WTC11 (cell line): ENCODE data around the gene PLXND1. TPM values are rescaled to one million over a fixed set of nuclear protein-coding genes. Genes with fewer than 3 reads are reported as not detected.

Experiments
- ATAC-seq: fragments of 200-7000 bp; cut with Tn5 transposase; 2 replicates; pipeline ENCODE4 v1.10.0; 2021; ENCODE audit warnings: mild to moderate bottlenecking, moderate library complexity
- CTCF ChIA-PET: fragments of 300-600 bp; sonication (Branson Sonifier 250); formaldehyde crosslinking; loops from one replicate; lab custom pipeline; 2021; ENCODE audit warnings: antibody characterized with exemption; lab: Charles Lee
- POLR2A ChIA-PET: fragments of 350-600 bp; sonication (Branson Sonifier 250); formaldehyde crosslinking; loops from one replicate; lab custom pipeline; 2021; ENCODE audit warnings: antibody characterized with exemption; lab: Charles Lee
- DNase-seq: peaks from one replicate; pipeline ENCODE4 v3.0.0; 2021; ENCODE audit warnings: low spot score
- H3K27ac Mint-ChIP-seq: 2 replicates; pipeline ENCODE4 v1.8.0; 2021; ENCODE audit warnings: mixed read lengths
- H3K27me3 Mint-ChIP-seq: 2 replicates; pipeline ENCODE4 v1.8.0; 2021; ENCODE audit warnings: low read depth, mild to moderate bottlenecking, moderate library complexity, mixed read lengths
- H3K36me3 Mint-ChIP-seq: 2 replicates; pipeline ENCODE4 v1.8.0; 2021; ENCODE audit warnings: mixed read lengths
- H3K4me1 Mint-ChIP-seq: 2 replicates; pipeline ENCODE4 v1.8.0; 2022; ENCODE audit warnings: mixed read lengths
- H3K4me3 Mint-ChIP-seq: 2 replicates; pipeline ENCODE4 v1.8.0; 2021; ENCODE audit warnings: mild to moderate bottlenecking, moderate library complexity, mixed read lengths
- H3K9me3 Mint-ChIP-seq: 2 replicates; pipeline ENCODE4 v1.8.0; 2021; ENCODE audit warnings: mixed read lengths
- ARID4B ChIP-seq: sonication (generic); formaldehyde crosslinking; IDR thresholded peaks from 2 replicates; pipeline ENCODE4 v1.8.0; 2023; ENCODE audit warnings: missing genetic modification reagents, mild to moderate bottlenecking, borderline replicate concordance
- ATF1 ChIP-seq: sonication (generic); formaldehyde crosslinking; IDR thresholded peaks from 2 replicates; pipeline ENCODE4 v1.8.1; 2023; ENCODE audit warnings: mild to moderate bottlenecking, moderate library complexity, missing genetic modification reagents
- CREB1 ChIP-seq: sonication (generic); formaldehyde crosslinking; IDR thresholded peaks from 2 replicates; pipeline ENCODE4 v1.8.0; 2023; ENCODE audit warnings: mild to moderate bottlenecking, missing genetic modification reagents
- CREM ChIP-seq: sonication (generic); formaldehyde crosslinking; IDR thresholded peaks from 2 replicates; pipeline ENCODE4 v1.8.1; 2022; ENCODE audit warnings: mild to moderate bottlenecking, missing genetic modification reagents, moderate library complexity
- E2F1 ChIP-seq: sonication (generic); formaldehyde crosslinking; IDR thresholded peaks from 2 replicates; pipeline ENCODE4 v1.8.0; 2022; ENCODE audit warnings: mild to moderate bottlenecking, missing genetic modification reagents
- E2F5 ChIP-seq: sonication (generic); formaldehyde crosslinking; IDR thresholded peaks from 2 replicates; pipeline ENCODE4 v1.8.1; 2022; ENCODE audit warnings: mild to moderate bottlenecking, moderate library complexity, missing genetic modification reagents
- EMX1 ChIP-seq: fragments of 250-450 bp; sonication (Bioruptor Pico); IDR thresholded peaks from 2 replicates; pipeline ENCODE4 v1.8.0; 2021; ENCODE audit warnings: mild to moderate bottlenecking
- ESRRA ChIP-seq: sonication (generic); formaldehyde crosslinking; IDR thresholded peaks from 2 replicates; pipeline ENCODE4 v1.8.1; 2022; ENCODE audit warnings: mild to moderate bottlenecking, missing genetic modification reagents, borderline replicate concordance
- ETV6 ChIP-seq: sonication (generic); formaldehyde crosslinking; IDR thresholded peaks from 2 replicates; pipeline ENCODE4 v1.8.1; 2022; ENCODE audit warnings: mild to moderate bottlenecking, missing genetic modification reagents
- FOXJ3 ChIP-seq: sonication (generic); formaldehyde crosslinking; IDR thresholded peaks from 2 replicates; pipeline ENCODE4 v1.9.0; 2021; ENCODE audit warnings: missing genetic modification reagents, mild to moderate bottlenecking, borderline replicate concordance
- FOXP4 ChIP-seq: sonication (generic); formaldehyde crosslinking; IDR thresholded peaks from 2 replicates; pipeline ENCODE4 v1.8.0; 2022; ENCODE audit warnings: mild to moderate bottlenecking, missing genetic modification reagents
- GRHL2 ChIP-seq: fragments of 250-450 bp; sonication (Bioruptor Pico); IDR thresholded peaks from 2 replicates; pipeline ENCODE4 v1.8.0; 2022; ENCODE audit warnings: mild to moderate bottlenecking, moderate library complexity; ENCODE audit not compliant: insufficient replicate concordance, severe bottlenecking
- JUN ChIP-seq: sonication (generic); formaldehyde crosslinking; IDR thresholded peaks from 2 replicates; pipeline ENCODE4 v1.8.0; 2023; ENCODE audit warnings: mild to moderate bottlenecking, missing genetic modification reagents
- KAT7 ChIP-seq: sonication (generic); formaldehyde crosslinking; IDR thresholded peaks from 2 replicates; pipeline ENCODE4 v1.8.1; 2023; ENCODE audit warnings: missing genetic modification reagents, mild to moderate bottlenecking, borderline replicate concordance
- SP1 ChIP-seq: sonication (generic); formaldehyde crosslinking; conservative IDR thresholded peaks from 2 replicates; pipeline ENCODE4 v1.8.1; 2022; ENCODE audit warnings: missing genetic modification reagents
- TEAD4 ChIP-seq: sonication (generic); formaldehyde crosslinking; IDR thresholded peaks from 2 replicates; pipeline ENCODE4 v1.8.0; 2022; ENCODE audit warnings: mild to moderate bottlenecking, missing genetic modification reagents
- TP53 ChIP-seq: sonication (generic); formaldehyde crosslinking; IDR thresholded peaks from 2 replicates; pipeline ENCODE4 v1.8.1; 2023; ENCODE audit warnings: mild to moderate bottlenecking, missing genetic modification reagents
- ZNF396 ChIP-seq: fragments of 250-450 bp; sonication (Bioruptor Pico); IDR thresholded peaks from 2 replicates; pipeline ENCODE4 v1.8.0; 2021; ENCODE audit warnings: mild to moderate bottlenecking, moderate library complexity, borderline replicate concordance
- ZNF416 ChIP-seq: fragments of 250-450 bp; sonication (Bioruptor Pico); IDR thresholded peaks from 2 replicates; pipeline ENCODE4 v1.9.0; 2021; ENCODE audit warnings: mild to moderate bottlenecking, inconsistent platforms
- total RNA-seq: library from RNA; stranded (reverse); gene quantifications from 3 replicates; pipeline ENCODE4 v1.2.3, GENCODE V29; 2021

Gene PLXND1
- total RNA-seq, 1 experiment from 2014 or later, result 56.7 TPM

GRCh38 chr3:129632056-129632455 is 25.6 kb upstream of the PLXND1 start (continued):
- TF ChIP-seq FOXJ3 (CRISPR knock-in tag), result no peak
- TF ChIP-seq CREB1 (CRISPR knock-in tag), result no peak
- no peak for TF ChIP-seq E2F1 (CRISPR knock-in tag)
- no peak for TF ChIP-seq ZNF416
- no peak for TF ChIP-seq GRHL2 (CRISPR knock-in tag)
- no peak for TF ChIP-seq SP1 (CRISPR knock-in tag)
- no peak for TF ChIP-seq ARID4B

DNA sequence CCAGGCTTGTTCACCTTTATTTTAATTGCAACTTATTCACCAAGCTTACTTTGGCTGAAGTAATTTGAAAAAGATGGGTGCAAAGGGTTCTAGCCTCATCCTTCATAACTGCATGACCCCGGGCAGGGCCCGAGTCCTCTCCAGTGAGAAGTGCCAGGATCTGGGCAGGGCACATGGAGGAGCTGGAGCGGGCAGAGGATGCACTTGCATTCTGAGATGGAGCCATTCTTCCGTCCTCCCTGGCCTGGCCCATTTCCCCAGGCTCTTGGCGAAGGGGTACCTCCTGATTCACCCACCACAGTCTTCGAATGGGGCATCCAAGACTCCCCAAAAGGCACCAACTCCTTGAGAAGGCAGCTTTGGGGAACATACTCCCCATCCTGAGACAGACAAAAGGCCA is 22.5 kb upstream of the PLXND1 start:
- Mint-ChIP-seq H3K36me3 (no peaks in the 10 kb centered on the region), H3K27ac (no peak overlapping the region), H3K9me3 (no peaks in the 10 kb centered on the region), H3K4me1 (peaks cover 23% of the 10 kb centered on the region), H3K27me3 (no peaks in the 10 kb centered on the region), H3K4me3 (no peak overlapping the region)
- ATAC-seq, result no peak
- TF ChIP-seq TEAD4 (CRISPR knock-in tag) (no peak), FOXP4 (CRISPR knock-in tag) (no peak), KAT7 (CRISPR knock-in tag) (no peak), EMX1 (no peak), ESRRA (no peak), ETV6 (CRISPR knock-in tag) (no peak), ZNF396 (no peak), JUN (CRISPR knock-in tag) (no peak), CREB1 (CRISPR knock-in tag) (no peak), TP53 (no peak), E2F5 (CRISPR knock-in tag) (no peak), CREM (no peak), ATF1 (no peak)
- ChIA-PET POLR2A (interaction anchor here (0.6 kb wide), 1 partner anchor 183 kb away, joined by 4 read pairs; no protein-coding TSS in a partner anchor), CTCF (interaction anchor here (1.6 to 6.1 kb wide), 11 partner anchors 17 to 314 kb away, joined by 4 to 84 read pairs (median 9); no protein-coding TSS in a partner anchor)
- no peak for DNase-seq
